ENCODE data around the gene ARL15.

Gene ARL15

GRCh38 chr5:53970475-53970874, 339.9 kb downstream of the ARL15 start:
- DNase-seq, result no peak

DNA sequence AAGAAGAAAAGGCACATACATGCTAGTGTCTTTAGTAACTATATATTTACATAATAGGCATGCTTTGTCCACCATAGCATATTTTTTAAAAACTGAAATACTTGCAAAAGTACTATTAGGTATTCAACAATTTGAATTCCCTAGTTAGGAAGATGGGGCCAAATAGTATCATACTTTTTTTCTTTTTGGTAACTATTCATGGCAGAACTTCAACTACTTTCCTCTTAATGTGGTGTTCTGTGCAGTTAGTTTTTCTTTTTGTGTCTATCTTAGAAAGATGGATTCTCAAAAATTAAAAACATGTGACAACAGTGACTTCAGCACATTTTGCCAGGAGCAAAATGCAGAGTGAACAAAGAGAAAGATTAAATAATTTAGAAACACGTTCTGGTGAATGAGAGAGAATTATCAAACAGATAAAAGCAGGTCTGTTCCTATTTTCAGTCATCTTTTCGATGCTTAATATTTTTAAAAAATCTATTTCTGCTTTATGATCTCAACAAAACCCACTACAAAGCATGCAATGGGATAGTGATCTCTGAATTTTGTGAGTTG, 341.1 kb downstream of the ARL15 start:
- no peak for DNase-seq

GRCh38 chr5:53965459-53965858, 344.9 kb downstream of the ARL15 start:
- no peak for DNase-seq

DNA sequence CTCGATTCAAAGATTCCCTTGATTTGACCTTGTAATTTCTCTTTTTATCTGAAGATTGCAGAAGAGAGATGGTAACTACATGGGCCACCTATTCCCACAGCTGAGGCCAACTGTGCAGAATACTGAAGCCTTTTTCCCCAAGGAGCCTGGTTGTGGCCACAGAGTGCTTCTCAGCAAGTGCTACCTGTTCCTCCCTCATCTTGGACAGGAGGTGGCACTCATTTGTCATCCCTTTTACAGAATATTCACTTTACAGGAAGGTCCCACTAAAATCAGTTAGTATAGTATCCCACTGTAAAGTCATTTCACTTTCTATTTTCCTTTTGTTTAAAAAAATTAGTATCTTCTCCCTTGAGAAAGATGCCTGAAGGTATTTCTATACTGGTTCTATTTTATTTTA, 346.4 kb downstream of the ARL15 start:
- DNase-seq, result no peak

DNA sequence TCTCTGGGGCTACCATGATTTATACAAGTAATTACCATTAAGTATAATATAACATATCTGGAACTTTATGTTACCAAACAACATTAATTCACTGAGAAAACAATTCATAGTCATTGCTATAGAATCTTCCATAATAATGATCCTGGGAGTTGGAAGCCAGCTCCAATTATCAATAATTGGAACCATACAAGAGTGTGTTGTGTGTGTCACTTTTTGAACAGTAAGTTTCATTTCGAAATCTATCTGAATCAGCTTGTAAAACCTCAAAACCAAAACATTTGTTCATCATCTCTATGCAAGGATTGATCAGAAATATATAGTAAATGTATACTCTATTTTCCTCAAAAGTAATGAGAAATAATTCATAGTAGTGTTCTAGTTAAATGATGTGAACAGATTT, 348.1 kb downstream of the ARL15 start:
- no peak for DNase-seq

DNA sequence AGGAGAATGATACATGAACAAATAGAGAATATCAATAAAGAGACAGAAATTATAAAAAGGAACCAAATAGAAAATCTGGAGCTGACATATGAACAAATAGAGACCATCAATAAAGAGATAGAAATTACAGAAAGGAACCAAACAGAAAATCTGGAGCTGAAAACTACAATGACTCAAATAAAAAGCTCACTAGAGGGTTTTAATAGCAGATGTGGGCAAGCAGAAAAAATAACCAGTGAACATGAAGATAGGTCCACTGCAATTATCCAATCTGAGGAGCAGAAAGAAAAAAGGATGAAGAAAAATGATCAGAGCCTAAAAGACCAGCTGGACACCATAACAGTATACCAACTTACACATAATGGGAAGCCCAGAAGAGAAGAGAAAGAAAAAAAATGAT, 353.7 kb downstream of the ARL15 start:
- no peak for DNase-seq

GRCh38 chr5:53956196-53956595, 354.2 kb downstream of the ARL15 start:
- no peak for DNase-seq

GRCh38 chr5:53950621-53951020, 359.8 kb downstream of the ARL15 start:
- DNase-seq, result no peak

DNA sequence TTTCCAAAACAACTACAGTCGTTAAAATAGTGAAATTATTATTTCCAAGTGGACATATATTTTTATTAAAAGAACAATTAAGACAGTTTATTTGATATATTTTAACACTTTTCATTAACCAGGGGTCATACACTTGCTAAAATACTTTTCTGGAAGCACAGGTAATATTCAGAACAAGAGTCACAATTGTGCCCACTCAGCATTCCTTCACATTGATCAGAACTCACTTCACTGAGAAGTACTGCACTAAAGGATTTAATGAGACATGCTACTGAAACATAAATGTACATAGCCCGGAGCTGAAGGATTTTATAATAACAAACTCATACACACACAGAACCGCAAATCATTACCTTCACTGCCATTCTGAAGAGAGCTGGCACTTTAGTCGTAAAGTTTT, 361.8 kb downstream of the ARL15 start:
- DNase-seq, result no peak

- DNase-seq, result no peak
Measured at GRCh38 chr5:53946405-53947100, 363.8 kb downstream of the ARL15 start.

- no peak for DNase-seq
Measured at GRCh38 chr5:53944981-53945380, 365.4 kb downstream of the ARL15 start.

- no peak for DNase-seq
Measured at GRCh38 chr5:53943938-53944337, 366.4 kb downstream of the ARL15 start.

GRCh38 chr5:53942724-53943123, 367.6 kb downstream of the ARL15 start:
- no peak for DNase-seq

DNA sequence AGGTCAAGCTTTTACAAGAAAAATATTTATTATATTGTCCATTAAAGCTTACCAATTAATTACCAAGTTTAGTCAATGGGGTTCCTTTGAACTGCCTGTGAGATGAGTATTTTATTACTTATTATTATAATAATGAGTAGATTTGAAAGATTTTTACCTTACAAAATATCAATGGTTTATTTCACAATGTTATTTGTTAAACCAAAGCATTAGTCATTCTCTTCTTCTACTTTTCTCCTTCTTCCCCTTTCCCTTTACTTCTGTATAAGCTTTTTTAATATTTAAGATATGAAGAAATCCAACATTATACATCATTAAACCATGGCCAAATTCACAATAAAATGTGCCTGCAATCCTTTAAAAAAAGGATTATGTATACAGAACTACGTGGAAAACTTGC, 369.5 kb downstream of the ARL15 start:
- no peak for DNase-seq

DNA sequence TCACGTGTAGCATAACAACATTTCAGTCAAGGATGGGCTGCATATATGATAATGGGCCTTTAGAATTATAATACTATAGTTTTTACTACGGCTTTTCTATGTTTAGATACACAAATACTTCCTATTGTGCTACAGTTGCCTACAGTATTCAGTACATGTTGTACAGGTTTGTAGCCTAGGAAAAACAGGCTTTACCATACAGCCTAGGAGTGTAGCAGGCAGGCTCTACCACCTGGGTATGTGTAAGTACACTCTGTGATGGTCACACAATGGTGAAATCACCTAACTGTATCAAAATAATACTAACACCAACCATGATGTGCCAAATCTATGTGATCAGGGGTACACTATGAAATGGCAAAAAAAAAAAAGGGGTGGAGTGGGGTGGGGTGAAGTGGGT, 372.9 kb downstream of the ARL15 start:
- DNase-seq, result no peak

DNA sequence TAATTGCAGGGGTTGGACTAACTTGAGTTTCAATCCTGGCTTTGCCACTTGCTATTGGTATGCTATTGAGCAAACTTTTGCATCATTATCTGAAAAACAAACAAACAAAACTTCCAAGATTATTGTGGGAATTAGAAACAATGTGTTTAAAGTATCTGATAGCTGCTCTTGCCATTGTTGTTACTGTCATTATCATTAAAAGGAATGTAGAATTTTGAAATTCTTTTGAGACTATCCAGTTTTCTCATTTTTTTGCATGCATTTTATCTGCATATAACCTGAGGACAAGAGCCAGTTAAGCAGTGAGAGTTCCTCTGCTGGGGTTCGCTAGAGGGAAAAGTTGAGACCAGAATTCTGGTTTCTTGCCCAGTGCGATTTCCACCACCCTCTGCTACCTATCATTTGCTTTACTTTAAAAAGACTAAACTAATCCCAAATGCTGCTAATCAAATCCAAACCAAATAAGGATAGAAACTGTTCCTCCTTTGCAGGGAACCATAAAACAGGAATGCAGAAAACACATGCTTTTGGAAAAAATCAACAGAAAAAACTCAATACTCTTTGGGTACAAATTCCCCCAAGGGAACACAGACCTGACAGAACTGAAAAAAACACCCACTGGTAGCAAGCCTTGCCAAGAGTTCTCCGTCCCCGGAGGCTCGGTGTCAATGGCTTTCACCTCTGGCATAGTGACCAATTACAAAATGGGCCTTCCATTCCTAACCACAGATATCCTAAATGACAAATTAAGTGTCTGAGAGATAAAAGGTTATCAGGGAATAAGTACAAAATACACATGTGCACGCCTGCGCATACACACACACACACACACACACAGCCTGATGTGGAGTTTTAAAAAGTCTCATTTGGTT, 373.7 kb downstream of the ARL15 start:
- no peak for DNase-seq

DNA sequence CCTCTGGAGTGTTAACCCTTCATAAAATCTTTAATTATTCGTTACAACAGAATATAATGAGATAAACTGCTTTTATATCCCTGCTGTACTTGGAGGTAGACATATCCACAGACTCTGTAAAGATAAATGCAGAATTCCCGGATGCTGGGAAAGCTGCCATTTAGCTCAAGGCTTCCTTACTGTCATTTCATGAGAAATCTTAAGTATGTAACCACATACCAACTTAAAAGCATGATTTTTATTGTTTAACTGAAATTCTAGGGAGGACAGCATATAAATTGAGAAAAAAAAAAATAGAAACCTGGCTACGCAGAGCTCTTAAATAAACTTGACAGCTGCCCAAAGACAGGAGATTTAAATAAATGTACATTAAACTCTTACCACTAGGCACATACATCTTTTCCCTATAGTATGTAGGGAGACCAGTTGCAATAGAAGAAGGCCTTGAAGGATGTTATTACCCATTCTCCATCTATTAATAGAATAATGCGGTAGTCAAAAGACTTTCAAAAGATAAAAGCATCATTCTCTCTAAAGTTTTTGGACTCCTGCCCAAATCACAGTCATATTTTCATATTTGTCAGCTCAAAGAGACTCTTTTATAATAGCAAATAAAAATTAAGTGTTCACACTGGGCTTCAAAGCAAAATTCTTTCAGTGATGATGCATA, 376.1 kb downstream of the ARL15 start:
- no peak for DNase-seq

GRCh38 chr5:53932351-53932750, 378.0 kb downstream of the ARL15 start:
- no peak for DNase-seq

- no peak for DNase-seq
Measured at GRCh38 chr5:53930457-53930856, 379.9 kb downstream of the ARL15 start.

DNA sequence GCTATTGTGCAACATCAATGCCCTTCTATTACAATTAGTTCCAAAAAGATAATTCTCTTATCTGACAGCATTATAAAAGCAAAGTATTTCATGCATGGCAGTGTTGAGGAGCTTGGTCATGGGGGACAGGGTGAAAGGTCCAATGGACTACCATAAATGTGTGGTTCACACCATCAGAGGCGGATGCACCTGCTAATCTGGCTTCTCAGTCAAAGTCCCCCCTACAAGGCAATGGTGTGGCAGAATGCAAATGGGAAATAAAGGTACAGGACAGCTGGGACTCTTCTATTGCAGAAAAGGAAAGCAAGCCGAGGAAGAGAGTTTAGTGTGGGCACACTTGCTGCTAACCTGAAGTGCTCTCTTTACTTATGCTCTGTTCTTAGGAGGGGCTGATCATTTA, 380.8 kb downstream of the ARL15 start:
- DNase-seq, result no peak

GRCh38 chr5:53929152-53929551, 381.2 kb downstream of the ARL15 start:
- DNase-seq, result no peak

- no peak for DNase-seq
Measured at GRCh38 chr5:53928641-53929040, 381.7 kb downstream of the ARL15 start.

- no peak for DNase-seq
Measured at GRCh38 chr5:53927668-53928247, 382.6 kb downstream of the ARL15 start.
